Measurements from ENCODE around the gene ARHGAP23. TPM values are rescaled to one million over a fixed set of nuclear protein-coding genes. Genes with fewer than 3 reads are reported as not detected.

The ARHGAP23 gene
- total RNA-seq, 4 donors from 2014 or later = 13.0 to 40.8 (median 24.6) TPM

- no peak for DNase-seq
- no peaks in the 10 kb centered on the region for H3K27me3 ChIP-seq
- no peaks in the 10 kb centered on the region for H3K9me3 ChIP-seq
- intact Hi-C loops (cut with DNase I) = loop anchor here (10.0 kb wide), 2 partner anchors 45 to 155 kb away; no protein-coding TSS in a partner anchor
- no peaks in the 10 kb centered on the region for H3K36me3 ChIP-seq
- H3K4me1 ChIP-seq = peaks cover 8 to 26% of the 10 kb centered on the region in 2 donors
- peak overlapping the region in 1 of 3 donors; percentile 83 for H3K4me3 ChIP-seq (replicated peaks in 1 of 3)
- 72 to 85% methylated on average over 9 of the region's 9 CpGs for WGBS, 2 donors
- TF ChIP-seq POLR2A (IDR thresholded peaks at IDR 0.05) (no peak), CTCF (IDR thresholded peaks at IDR 0.05) (no peak)
- peak overlapping the region; percentile 64 to 85 (median 65) for H3K27ac ChIP-seq
These were observed 1.3 kb downstream of the ARHGAP23 start for GRCh38 chr17:38429476-38430100.

DNA sequence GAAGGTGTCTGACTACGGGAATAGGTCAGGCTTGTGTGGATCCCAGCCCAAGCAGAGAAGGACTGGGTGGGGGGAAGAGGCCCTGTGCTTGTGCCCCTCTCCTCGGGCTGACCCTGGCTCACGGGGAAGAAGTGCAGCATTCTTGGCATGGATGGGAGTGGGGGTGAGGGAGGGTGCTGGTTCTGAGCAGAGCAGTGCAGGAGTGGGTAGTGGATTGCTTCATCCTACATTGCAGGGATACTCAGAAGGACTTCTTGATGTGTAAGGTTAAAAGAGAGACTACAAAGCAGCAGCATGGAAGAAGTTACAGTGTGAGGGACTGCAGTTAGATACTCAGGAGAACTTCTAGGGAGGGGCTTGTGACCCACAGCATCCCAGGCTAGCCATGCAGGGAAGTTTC lies 2.1 kb downstream of the ARHGAP23 start:
- TF ChIP-seq CTCF (IDR thresholded peaks at IDR 0.05) = no peak
- Histone ChIP-seq H3K27me3 (no peaks in the 10 kb centered on the region), H3K27ac (no peak overlapping the region), H3K4me1 (peaks cover 8 to 26% of the 10 kb centered on the region in 2 donors), H3K4me3 (replicated peaks in 1 of 3) (no peak overlapping the region), H3K9me3 (no peaks in the 10 kb centered on the region), H3K36me3 (no peaks in the 10 kb centered on the region)
- no peak for DNase-seq
- intact Hi-C loops (cut with DNase I) = no loop called here
- 43 to 49% methylated on average over 3 of the region's 3 CpGs for WGBS, 2 donors

GRCh38 chr17:38430822-38431221 lies 2.6 kb downstream of the ARHGAP23 start:
- DNase-seq = no peak
- intact Hi-C loops (cut with DNase I) = no loop called here
- Histone ChIP-seq H3K36me3 (no peaks in the 10 kb centered on the region), H3K27ac (no peak overlapping the region), H3K4me3 (replicated peaks in 1 of 3) (no peak overlapping the region), H3K4me1 (peaks cover 8 to 26% of the 10 kb centered on the region in 2 donors), H3K9me3 (no peaks in the 10 kb centered on the region), H3K27me3 (no peaks in the 10 kb centered on the region)
- 90 to 98% methylated on average over 2 of the region's 2 CpGs for WGBS, 2 donors
- TF ChIP-seq CTCF (IDR thresholded peaks at IDR 0.05) (no peak), POLR2A (IDR thresholded peaks at IDR 0.05) (no peak)

DNA sequence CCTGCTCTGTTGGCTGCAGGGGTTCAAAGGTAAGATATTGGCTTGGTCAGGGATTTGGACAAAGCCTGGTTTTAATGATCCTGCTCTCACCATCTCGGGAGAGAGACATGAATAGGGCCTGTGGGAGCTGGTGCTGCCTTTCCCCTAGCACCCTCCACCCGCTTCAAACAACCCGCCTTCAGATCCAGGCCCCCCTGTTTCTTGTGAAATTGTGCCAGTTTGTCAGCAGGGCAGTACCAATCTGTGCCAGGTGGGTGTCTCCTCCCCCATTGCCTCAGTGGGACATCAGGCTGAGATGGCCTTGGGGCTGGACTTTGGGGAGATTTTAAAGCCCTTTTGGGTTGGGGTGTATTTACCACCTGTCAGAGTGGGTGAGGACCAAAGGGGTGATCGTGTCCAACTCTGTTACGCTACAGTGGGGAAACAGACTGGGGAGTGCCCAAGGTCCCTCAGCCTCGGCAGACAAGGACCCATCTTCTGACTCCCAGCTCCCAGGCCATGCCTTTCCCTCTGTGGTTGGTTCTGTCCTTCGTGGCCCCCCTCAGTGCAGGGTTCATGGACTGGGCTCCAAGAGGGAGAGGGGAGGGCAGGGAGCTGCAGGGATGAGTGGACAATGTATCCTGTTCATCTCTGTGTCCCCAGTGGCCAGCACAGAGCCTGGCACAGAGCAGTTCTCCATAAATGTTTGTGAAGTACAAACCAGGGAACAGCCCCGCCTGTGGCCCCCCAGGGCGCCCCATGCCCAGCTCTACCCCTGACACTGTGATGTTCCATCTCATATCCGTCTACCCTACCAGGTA lies 3.3 kb downstream of the ARHGAP23 start:
- no peak for TF ChIP-seq POLR2A (IDR thresholded peaks at IDR 0.05)
- TF ChIP-seq CTCF (IDR thresholded peaks at IDR 0.05) = no peak
- no peaks in the 10 kb centered on the region for H3K27me3 ChIP-seq
- H3K27ac ChIP-seq = no peak overlapping the region
- no peak overlapping the region for H3K4me3 ChIP-seq (replicated peaks in 1 of 3)
- H3K4me1 ChIP-seq = peaks cover 8 to 26% of the 10 kb centered on the region in 2 donors
- H3K36me3 ChIP-seq = no peaks in the 10 kb centered on the region
- no peak for DNase-seq
- no peaks in the 10 kb centered on the region for H3K9me3 ChIP-seq
- WGBS, 2 donors = 85 to 89% methylated on average over 8 to 10 of the region's 10 CpGs
- intact Hi-C loops (cut with DNase I) = no loop called here

DNA sequence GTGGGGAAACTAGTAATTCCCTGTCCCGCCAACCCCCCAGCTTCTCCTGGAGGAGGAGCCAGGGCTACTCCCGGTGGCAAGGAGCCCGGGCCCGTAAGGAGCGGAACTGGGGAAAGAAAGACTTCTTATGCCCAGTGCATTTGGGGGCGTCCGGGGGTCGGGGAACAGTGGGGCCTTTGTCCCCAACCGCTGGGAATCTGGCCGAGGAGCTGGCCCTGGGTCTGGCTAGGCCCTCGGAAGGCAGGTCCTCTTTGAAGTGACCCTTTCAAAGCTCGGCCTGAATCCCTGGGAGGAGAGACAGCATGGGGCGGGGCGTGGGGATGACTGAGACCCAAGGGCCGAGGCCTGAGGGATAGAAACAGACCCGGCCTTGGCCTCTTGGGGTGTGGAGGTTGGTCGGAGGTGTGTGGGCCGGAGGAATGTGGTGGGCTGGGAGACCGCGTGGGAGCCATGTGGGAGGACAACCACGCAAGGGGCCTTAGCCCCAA lies 6.0 kb downstream of the ARHGAP23 start:
- peaks cover 0 to 8% of the 10 kb centered on the region in 2 donors for H3K4me1 ChIP-seq
- no peaks in the 10 kb centered on the region for H3K9me3 ChIP-seq
- no peak overlapping the region for H3K4me3 ChIP-seq (replicated peaks in 1 of 3)
- no peak for TF ChIP-seq POLR2A (IDR thresholded peaks at IDR 0.05)
- TF ChIP-seq CTCF (IDR thresholded peaks at IDR 0.05) = no peak
- H3K27me3 ChIP-seq = no peaks in the 10 kb centered on the region
- 81 to 90% methylated on average over 21 of the region's 21 CpGs for WGBS, 2 donors
- no peaks in the 10 kb centered on the region for H3K36me3 ChIP-seq
- DNase-seq = no peak
- H3K27ac ChIP-seq = no peak overlapping the region
- intact Hi-C loops (cut with DNase I) = no loop called here

All from thyroid gland (tissue), 4 donors.